ENCODE measurements around the gene GPATCH1.

Gene GPATCH1

DNA sequence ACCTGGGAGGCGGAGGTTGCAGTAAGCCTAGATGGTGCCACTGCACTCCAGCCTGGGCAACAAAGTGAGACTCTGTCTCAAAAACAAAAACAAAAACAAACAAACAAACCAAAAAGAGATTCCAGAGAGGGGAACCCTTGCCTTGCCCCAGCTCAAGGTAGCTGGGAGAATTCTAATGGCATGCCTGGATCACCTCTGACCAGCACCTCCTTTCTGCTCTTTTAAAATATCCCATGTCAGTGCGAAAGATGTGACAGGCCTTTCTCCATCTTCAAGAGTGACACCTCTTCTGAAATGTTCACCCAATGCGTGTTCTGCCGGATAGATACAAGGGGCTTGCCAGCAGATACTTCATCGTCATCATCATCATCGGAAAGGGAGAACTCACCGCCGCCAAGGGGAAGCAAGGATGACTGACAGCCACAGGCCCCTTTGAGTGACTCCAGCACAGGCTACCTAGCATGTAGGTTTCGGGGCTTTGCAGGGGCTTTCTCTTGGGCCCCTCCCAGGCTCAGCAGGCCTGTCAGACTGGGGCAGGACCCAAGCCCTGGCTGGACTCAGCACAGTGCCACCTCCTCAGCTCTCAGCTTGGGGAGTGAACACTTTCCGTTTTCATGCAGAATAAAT lies 94.3 kb downstream of the GPATCH1 start:
- H3K9me2 ChIP-seq (ENCODE audit: low read depth, low read length): no peaks in the 10 kb centered on the region
- no peaks in the 10 kb centered on the region for H3K36me3 ChIP-seq (ENCODE audit: insufficient read depth, low read length)
- peak overlapping the region; percentile 92 for H3K4me2 ChIP-seq (ENCODE audit: low read length)
- H3K27me3 ChIP-seq (ENCODE audit: insufficient read depth, low read length): no peaks in the 10 kb centered on the region
- no peak overlapping the region for H3K27ac ChIP-seq (ENCODE audit: low read depth, low read length, poor library complexity, severe bottlenecking)
- no peaks in the 10 kb centered on the region for H3K9me3 ChIP-seq (ENCODE audit: low read length)
- peaks cover 3% of the 10 kb centered on the region; the same call in 1 of the 2 replicates for H3F3A ChIP-seq (ENCODE audit: insufficient read depth, low read length)
- H3K9ac ChIP-seq (ENCODE audit: low read length): peak overlapping the region; percentile 84; the same call in 1 of the 2 replicates
- no peak overlapping the region for H2AFZ ChIP-seq (ENCODE audit: low read length)
- TF ChIP-seq, protein P1, sequence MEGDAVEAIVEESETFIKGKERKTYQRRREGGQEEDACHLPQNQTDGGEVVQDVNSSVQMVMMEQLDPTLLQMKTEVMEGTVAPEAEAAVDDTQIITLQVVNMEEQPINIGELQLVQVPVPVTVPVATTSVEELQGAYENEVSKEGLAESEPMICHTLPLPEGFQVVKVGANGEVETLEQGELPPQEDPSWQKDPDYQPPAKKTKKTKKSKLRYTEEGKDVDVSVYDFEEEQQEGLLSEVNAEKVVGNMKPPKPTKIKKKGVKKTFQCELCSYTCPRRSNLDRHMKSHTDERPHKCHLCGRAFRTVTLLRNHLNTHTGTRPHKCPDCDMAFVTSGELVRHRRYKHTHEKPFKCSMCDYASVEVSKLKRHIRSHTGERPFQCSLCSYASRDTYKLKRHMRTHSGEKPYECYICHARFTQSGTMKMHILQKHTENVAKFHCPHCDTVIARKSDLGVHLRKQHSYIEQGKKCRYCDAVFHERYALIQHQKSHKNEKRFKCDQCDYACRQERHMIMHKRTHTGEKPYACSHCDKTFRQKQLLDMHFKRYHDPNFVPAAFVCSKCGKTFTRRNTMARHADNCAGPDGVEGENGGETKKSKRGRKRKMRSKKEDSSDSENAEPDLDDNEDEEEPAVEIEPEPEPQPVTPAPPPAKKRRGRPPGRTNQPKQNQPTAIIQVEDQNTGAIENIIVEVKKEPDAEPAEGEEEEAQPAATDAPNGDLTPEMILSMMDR (IDR thresholded peaks at IDR 0.05; ENCODE audit: low read length): no peak
- no peak for TF ChIP-seq EZH2 (IDR thresholded peaks at IDR 0.05; ENCODE audit: borderline replicate concordance, low read length)
- peak overlapping the region; percentile 80 for H3K4me3 ChIP-seq (ENCODE audit: low read depth, low read length, poor library complexity, severe bottlenecking)
- H3K79me2 ChIP-seq (ENCODE audit: insufficient read depth, low read length): no peaks in the 10 kb centered on the region
- H3K4me1 ChIP-seq (ENCODE audit: insufficient read depth, low read length, severe bottlenecking): peaks cover 19% of the 10 kb centered on the region
- H4K20me1 ChIP-seq (ENCODE audit: insufficient read depth, low read length): no peaks in the 10 kb centered on the region

DNA sequence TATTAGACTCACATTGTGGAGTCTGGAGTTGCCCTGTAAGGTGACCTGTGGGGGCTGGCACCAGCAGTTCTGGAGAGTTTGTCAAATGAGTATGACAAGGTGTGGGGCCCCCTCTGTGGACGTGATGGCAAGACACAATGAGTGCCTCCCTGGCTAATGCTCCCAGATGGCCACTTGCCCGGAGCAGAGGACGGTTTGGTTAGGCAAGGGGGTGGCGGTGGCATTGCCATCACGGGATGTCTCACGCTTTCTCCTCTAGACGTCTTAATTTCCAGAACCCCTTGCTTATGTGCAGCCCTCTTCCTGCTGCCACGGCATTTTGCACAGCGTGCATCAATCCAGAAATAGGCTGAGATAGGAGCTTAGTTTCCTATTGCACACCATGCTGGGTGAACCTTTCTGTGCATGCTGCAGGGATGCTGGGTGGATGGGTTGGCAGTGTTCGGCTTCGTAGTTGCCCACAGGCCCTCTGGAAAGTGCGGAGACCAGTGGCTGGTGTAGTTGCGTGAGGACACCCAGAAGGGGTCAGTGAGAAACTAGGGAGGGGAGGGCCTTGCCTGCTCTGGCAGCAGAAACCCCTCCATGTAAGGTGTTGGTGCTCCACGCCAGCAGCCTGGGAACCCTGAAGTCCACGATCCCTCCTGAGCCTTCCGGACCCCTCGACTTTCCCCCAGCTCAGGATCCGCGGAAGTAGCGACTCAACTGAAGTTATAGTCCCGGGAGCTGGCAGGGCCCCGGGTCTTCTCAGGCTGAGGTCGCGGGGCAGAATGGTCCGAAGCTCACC lies 95.1 kb downstream of the GPATCH1 start:
- Histone ChIP-seq H3K4me1 (ENCODE audit: insufficient read depth, low read length, severe bottlenecking) (peaks cover 19% of the 10 kb centered on the region), H3K27me3 (ENCODE audit: insufficient read depth, low read length) (no peaks in the 10 kb centered on the region), H3K27ac (ENCODE audit: low read depth, low read length, poor library complexity, severe bottlenecking) (no peak overlapping the region), H3K4me2 (ENCODE audit: low read length) (peak overlapping the region; percentile 92), H3K9ac (ENCODE audit: low read length) (peak overlapping the region; percentile 84), H2AFZ (ENCODE audit: low read length) (no peak overlapping the region), H4K20me1 (ENCODE audit: insufficient read depth, low read length) (no peaks in the 10 kb centered on the region), H3K36me3 (ENCODE audit: insufficient read depth, low read length) (no peaks in the 10 kb centered on the region), H3K9me3 (ENCODE audit: low read length) (no peaks in the 10 kb centered on the region), H3K9me2 (ENCODE audit: low read depth, low read length) (no peaks in the 10 kb centered on the region), H3K4me3 (ENCODE audit: low read depth, low read length, poor library complexity, severe bottlenecking) (peak overlapping the region; percentile 80), H3K79me2 (ENCODE audit: insufficient read depth, low read length) (no peaks in the 10 kb centered on the region), H3F3A (ENCODE audit: insufficient read depth, low read length) (peaks cover 3% of the 10 kb centered on the region; the same call in 1 of the 2 replicates)
- TF ChIP-seq, protein P1 (IDR thresholded peaks at IDR 0.05; ENCODE audit: low read length): no peak
- no peak for TF ChIP-seq EZH2 (IDR thresholded peaks at IDR 0.05; ENCODE audit: borderline replicate concordance, low read length)

DNA sequence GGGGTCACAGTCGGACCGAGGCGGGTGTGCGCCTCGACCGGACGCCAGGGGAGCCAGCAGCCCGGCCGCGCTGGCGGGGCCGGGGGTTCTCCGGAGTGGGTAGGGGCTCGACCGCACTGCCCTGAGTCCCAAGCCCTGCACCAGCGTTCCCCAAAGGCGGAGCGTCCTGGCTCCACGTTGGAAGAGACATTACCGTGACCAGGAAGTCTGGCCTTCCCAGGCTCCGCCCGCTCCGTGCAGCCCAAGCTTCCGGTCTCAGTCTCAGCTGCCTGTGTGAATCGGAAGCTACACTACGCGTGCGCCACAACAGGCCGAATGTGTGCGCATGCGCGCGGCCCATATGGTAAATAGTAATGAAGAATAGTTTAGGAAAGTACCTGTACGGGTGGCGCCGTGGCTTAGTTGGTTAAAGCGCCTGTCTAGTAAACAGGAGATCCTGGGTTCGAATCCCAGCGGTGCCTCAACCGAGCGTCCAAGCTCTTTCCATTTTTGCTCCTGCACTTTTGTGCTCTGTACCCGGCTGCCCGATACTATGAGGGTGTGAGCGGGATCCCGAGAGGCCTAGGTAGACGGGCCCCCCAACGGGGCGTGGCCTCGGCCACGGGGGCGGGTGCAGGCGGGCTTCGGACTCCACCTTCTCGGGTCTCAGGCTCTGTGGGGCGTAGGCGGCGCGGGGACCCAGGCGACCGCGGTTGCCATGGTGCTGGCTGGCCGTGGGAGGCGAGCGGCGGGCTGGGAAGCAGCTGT lies 95.9 kb downstream of the GPATCH1 start:
- Histone ChIP-seq H3K9me2 (ENCODE audit: low read depth, low read length) (no peaks in the 10 kb centered on the region), H2AFZ (ENCODE audit: low read length) (no peak overlapping the region), H3K4me2 (ENCODE audit: low read length) (peak overlapping the region; percentile 92), H3K4me1 (ENCODE audit: insufficient read depth, low read length, severe bottlenecking) (peaks cover 19% of the 10 kb centered on the region), H3F3A (ENCODE audit: insufficient read depth, low read length) (peaks cover 3% of the 10 kb centered on the region; the same call in 1 of the 2 replicates), H3K36me3 (ENCODE audit: insufficient read depth, low read length) (no peaks in the 10 kb centered on the region), H3K27ac (ENCODE audit: low read depth, low read length, poor library complexity, severe bottlenecking) (peak overlapping the region; percentile 5), H3K27me3 (ENCODE audit: insufficient read depth, low read length) (no peaks in the 10 kb centered on the region), H3K79me2 (ENCODE audit: insufficient read depth, low read length) (no peaks in the 10 kb centered on the region), H3K4me3 (ENCODE audit: low read depth, low read length, poor library complexity, severe bottlenecking) (peak overlapping the region; percentile 80), H4K20me1 (ENCODE audit: insufficient read depth, low read length) (no peaks in the 10 kb centered on the region), H3K9ac (ENCODE audit: low read length) (peak overlapping the region; percentile 84), H3K9me3 (ENCODE audit: low read length) (no peaks in the 10 kb centered on the region)
- TF ChIP-seq, protein P1 (IDR thresholded peaks at IDR 0.05; ENCODE audit: low read length): 0 out of 2 replicates have a peak, but pooled peaks have one; percentile 8
- TF ChIP-seq EZH2 (IDR thresholded peaks at IDR 0.05; ENCODE audit: borderline replicate concordance, low read length): no peak
